ENCODE measurements around the gene DST. TPM values are rescaled to one million over a fixed set of nuclear protein-coding genes. Genes with fewer than 3 reads are reported as not detected.

Gene DST
- total and polyA plus RNA-seq, 2 of the 8 experiments (the other 6 are each of a cell fraction or from before 2014, with no cell fraction given): 49.4 to 116 TPM

GRCh38 chr6:56450376-56450775 lies 192.3 kb downstream of the DST start (continued):
- no peak for TF ChIP-seq CHD7 (IDR thresholded peaks at IDR 0.05; ENCODE audit: insufficient replicate concordance, low read length)
- no peak for TF ChIP-seq GABPA (IDR thresholded peaks at IDR 0.05; ENCODE audit: borderline replicate concordance, insufficient read depth, low read length)
